LNCaP clone FGC (cell line): Measurements from ENCODE around the gene TMEM114.

ENCODE experiments used
- DNase-seq: peaks from one replicate; pipeline ENCODE4 v3.0.0-alpha.2; 2011; ENCODE audit warnings: low read depth
- H3K4me3 ChIP-seq: 2 replicates; pipeline ENCODE4 v1.5.1; 2011; ENCODE audit warnings: mild to moderate bottlenecking, low read depth, low read length, control low read depth
- CTCF ChIP-seq: IDR thresholded peaks from 2 replicates; pipeline ENCODE4 v1.5.1; 2012; ENCODE audit warnings: mild to moderate bottlenecking; ENCODE audit not compliant: control insufficient read depth, insufficient read depth; ENCODE audit errors: extremely low read depth

Gene TMEM114

GRCh38 chr16:8537691-8538342 is 52.5 kb downstream of the TMEM114 start:
- H3K4me3 ChIP-seq = no peak overlapping the region
- TF ChIP-seq CTCF = no peak
- no peak for DNase-seq

GRCh38 chr16:8533509-8533908 is 56.8 kb downstream of the TMEM114 start:
- no peak overlapping the region for H3K4me3 ChIP-seq
- TF ChIP-seq CTCF = no peak
- no peak for DNase-seq

- no peak for TF ChIP-seq CTCF
- no peak overlapping the region for H3K4me3 ChIP-seq
- no peak for DNase-seq
These were observed 59.4 kb downstream of the TMEM114 start for GRCh38 chr16:8530752-8531384.

- no peak overlapping the region for H3K4me3 ChIP-seq
- DNase-seq = no peak
- no peak for TF ChIP-seq CTCF
These were observed 61.8 kb downstream of the TMEM114 start for GRCh38 chr16:8528471-8528870.

- no peak for DNase-seq
- no peak overlapping the region for H3K4me3 ChIP-seq
- no peak for TF ChIP-seq CTCF
These were observed 66.4 kb downstream of the TMEM114 start for GRCh38 chr16:8523932-8524331.

GRCh38 chr16:8522757-8523156 is 67.6 kb downstream of the TMEM114 start:
- no peak overlapping the region for H3K4me3 ChIP-seq
- no peak for DNase-seq
- TF ChIP-seq CTCF = no peak

- DNase-seq = no peak
- no peak for TF ChIP-seq CTCF
- no peak overlapping the region for H3K4me3 ChIP-seq
These were observed 70.7 kb downstream of the TMEM114 start for GRCh38 chr16:8519643-8520042.
